BLaER1 (cell line): ENCODE results near the gene C22orf42.
"Not testable (repeated sequence)": the region's sequence is repeated elsewhere in the genome, so short reads cannot be mapped to it uniquely, and the experiment has no call there.

ENCODE experiments used
- H3K27ac ChIP-seq: shearing (Covaris generic); formaldehyde crosslinking; 2 replicates; pipeline ENCODE4 v1.8.1; 2022
- H3K27me3 ChIP-seq: shearing (Covaris generic); formaldehyde crosslinking; 2 replicates; pipeline ENCODE4 v1.8.1; 2022
- H3K36me3 ChIP-seq: shearing (Covaris generic); formaldehyde crosslinking; 2 replicates; pipeline ENCODE4 v1.8.1; 2022
- H3K4me1 ChIP-seq: shearing (Covaris generic); formaldehyde crosslinking; 2 replicates; pipeline ENCODE4 v1.8.1; 2022
- H3K4me2 ChIP-seq: shearing (Covaris generic); formaldehyde crosslinking; 2 replicates; pipeline ENCODE4 v1.8.1; 2022
- H3K4me3 ChIP-seq: shearing (Covaris generic); formaldehyde crosslinking; 2 replicates; pipeline ENCODE4 v1.8.1; 2022
- H3K9ac ChIP-seq: shearing (Covaris generic); formaldehyde crosslinking; 2 replicates; pipeline ENCODE4 v1.8.1; 2022
- H3K9me3 ChIP-seq: shearing (Covaris generic); formaldehyde crosslinking; 2 replicates; pipeline ENCODE4 v1.8.1; 2022
- H4K20me1 ChIP-seq: shearing (Covaris generic); formaldehyde crosslinking; 2 replicates; pipeline ENCODE4 v1.8.1; 2022
- Cebpa-rat ChIP-seq: shearing (Covaris generic); IDR thresholded peaks from 2 replicates; pipeline ENCODE4 v1.8.1; 2022

Gene C22orf42

DNA sequence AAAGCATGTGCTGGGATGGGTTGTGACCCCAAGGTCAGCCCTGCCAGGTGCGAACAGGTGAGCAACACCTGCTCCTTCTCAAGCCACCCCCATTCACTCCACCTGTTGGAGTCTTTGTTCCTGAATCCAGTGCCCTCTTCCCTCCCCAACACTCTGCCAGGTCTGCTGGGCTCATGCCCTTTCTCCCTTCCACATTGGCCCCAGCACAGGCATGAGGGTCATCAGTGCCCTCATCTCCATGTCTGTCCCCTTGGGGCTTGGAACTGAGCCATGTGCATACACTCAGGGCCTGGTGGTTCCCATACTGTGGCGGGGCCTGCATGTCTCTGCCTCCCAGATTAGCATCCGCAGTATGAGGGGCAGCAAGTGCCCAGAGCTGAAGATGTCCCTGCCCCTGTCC is 26.7 kb upstream of the C22orf42 start:
- H3K4me1 ChIP-seq = no peaks in the 10 kb centered on the region
- no peaks in the 10 kb centered on the region for H3K27me3 ChIP-seq
- no peaks in the 10 kb centered on the region for H3K9me3 ChIP-seq
- no peak overlapping the region for H3K9ac ChIP-seq
- H3K4me3 ChIP-seq = no peak overlapping the region
- no peak overlapping the region for H3K4me2 ChIP-seq
- H4K20me1 ChIP-seq = no peaks in the 10 kb centered on the region
- TF ChIP-seq Cebpa-rat = no peak
- H3K36me3 ChIP-seq = no peaks in the 10 kb centered on the region
- H3K27ac ChIP-seq = no peak overlapping the region

DNA sequence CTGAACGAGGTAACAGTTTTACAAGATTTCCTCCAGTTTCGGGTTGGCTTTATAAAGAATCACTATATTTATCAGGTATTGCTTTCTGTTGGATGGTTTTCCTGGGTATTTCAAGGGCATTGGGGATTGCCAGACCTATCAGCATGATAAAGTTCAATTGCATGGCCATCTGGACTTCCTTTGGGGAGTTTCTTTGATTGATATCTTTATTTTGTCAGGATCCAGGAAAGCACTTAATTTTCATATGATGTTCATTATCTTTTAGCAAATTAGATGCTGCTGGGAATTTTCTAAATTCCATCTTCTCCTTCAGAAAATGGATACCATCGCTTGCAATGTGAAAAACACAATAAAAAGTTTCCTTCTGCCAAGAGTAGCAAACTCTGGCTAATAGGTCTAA is 24.5 kb upstream of the C22orf42 start:
- no peak for TF ChIP-seq Cebpa-rat
- no peak overlapping the region for H3K27ac ChIP-seq
- H3K9me3 ChIP-seq = no peaks in the 10 kb centered on the region

DNA sequence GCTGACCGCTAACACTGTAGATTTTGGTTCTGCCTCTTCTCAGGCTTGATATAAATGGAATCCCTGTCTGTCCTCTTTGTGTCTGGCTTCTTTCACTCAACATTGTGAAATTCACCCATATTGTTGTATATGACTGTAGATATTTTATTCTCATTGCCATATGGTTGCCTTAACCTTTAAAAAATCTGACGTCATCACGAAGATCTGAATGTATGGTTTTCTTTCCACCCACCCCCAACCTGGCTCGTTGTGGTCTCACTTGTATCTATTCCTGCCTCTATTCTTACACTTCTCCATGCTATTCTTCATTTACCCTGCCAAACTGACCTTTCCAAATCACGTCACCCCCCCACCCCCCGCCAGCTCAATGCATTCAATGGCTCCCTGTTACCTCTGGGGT is 21.9 kb upstream of the C22orf42 start:
- no peak for TF ChIP-seq Cebpa-rat
- H4K20me1 ChIP-seq = no peaks in the 10 kb centered on the region
- no peak overlapping the region for H3K27ac ChIP-seq
- no peak overlapping the region for H3K9ac ChIP-seq
- H3K4me1 ChIP-seq = no peaks in the 10 kb centered on the region
- H3K4me3 ChIP-seq = no peak overlapping the region
- peaks cover 2% of the 10 kb centered on the region; the same call in 1 of the 2 replicates for H3K9me3 ChIP-seq
- H3K4me2 ChIP-seq = no peak overlapping the region
- no peaks in the 10 kb centered on the region for H3K27me3 ChIP-seq
- no peaks in the 10 kb centered on the region for H3K36me3 ChIP-seq

More for the DNA sequence above, 24.5 kb upstream of the C22orf42 start:
- no peak overlapping the region for H3K9ac ChIP-seq
- H4K20me1 ChIP-seq = no peaks in the 10 kb centered on the region
- no peaks in the 10 kb centered on the region for H3K27me3 ChIP-seq
- H3K4me1 ChIP-seq = no peaks in the 10 kb centered on the region
- H3K4me3 ChIP-seq = no peak overlapping the region
- no peak overlapping the region for H3K4me2 ChIP-seq
- H3K36me3 ChIP-seq = no peaks in the 10 kb centered on the region

DNA sequence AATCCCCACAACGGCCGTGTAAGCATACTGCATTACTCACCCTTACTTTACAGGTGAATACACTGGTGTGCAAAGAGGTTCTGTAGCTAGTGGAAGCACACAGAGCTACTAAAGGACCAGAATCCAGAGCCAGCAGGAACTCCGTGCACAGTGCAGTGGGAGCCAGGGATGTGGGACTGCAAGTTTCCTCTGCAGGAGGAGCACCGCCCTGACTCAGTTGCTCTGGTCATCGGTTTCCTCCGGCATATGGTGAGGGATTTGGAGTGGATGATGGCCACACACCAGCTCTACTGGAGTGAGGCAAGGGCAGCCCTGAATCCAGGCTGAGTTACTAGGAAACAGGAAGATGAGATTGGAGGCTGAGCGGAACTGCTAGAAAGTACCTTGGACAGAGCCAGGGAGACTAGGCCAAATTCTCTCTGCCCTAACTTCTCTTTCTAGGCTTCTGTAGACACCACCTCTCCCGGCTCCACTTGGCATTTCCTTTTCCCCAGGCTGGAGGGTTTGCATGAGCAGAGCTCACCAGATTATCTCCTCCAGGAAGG is 18.2 kb upstream of the C22orf42 start:
- H3K4me3 ChIP-seq = no peak overlapping the region
- H3K36me3 ChIP-seq = no peaks in the 10 kb centered on the region
- no peaks in the 10 kb centered on the region for H3K4me1 ChIP-seq
- H3K27me3 ChIP-seq = no peaks in the 10 kb centered on the region
- no peaks in the 10 kb centered on the region for H4K20me1 ChIP-seq
- no peak overlapping the region for H3K9ac ChIP-seq
- TF ChIP-seq Cebpa-rat = no peak
- peaks cover 5% of the 10 kb centered on the region; the same call in 1 of the 2 replicates for H3K9me3 ChIP-seq
- no peak overlapping the region for H3K4me2 ChIP-seq
- H3K27ac ChIP-seq = no peak overlapping the region

DNA sequence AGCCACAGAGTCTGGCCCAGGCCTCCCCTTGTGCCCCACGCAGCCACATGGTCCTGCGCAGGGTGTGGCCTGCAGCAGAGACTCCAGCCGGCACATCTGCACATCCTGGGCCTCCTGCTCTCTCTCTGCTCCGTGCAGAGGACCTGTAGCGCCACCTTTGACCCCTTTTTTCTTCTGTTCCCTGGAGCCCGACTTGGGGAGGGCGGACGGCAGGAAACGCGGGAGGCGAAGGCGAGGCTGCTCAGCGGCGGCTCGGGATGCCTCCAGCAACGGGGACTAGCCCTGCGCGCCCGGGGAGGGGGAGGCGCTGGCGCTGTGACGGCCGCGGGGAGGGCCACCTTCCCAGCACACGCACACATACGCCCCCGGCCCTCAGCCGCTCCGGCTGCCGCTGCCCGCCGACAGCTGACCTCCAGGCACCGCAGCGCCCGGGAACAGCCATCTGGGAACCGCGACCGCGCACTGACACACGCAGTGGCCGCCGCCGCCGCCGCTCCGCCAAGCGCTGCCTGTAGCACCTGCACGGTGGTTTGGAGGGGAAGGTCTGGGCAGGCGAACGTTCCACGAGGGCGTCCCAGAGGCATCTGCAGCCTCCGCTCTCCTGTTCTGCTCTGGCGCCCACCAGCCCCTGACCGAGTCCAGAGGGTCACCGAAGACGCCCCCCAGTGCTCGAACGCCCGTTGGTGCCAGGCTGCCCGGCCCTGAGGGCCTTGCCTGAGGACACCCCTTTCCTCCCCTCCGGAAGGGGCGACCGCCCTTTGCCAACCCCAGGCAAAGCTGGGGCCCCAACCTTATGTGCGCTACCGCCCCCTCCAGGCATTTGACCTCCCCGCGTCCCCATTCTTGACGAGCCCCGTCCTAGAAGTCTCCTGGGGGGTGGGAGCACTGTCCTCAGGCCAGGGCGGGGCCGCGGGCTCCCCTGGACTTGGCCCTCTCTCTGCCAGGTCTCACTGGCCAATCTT is 16.9 kb upstream of the C22orf42 start:
- H3K9ac ChIP-seq = no peak overlapping the region
- peaks cover 5% of the 10 kb centered on the region; the same call in 1 of the 2 replicates for H3K9me3 ChIP-seq
- H3K4me2 ChIP-seq = no peak overlapping the region
- H3K27ac ChIP-seq = no peak overlapping the region
- H4K20me1 ChIP-seq = no peaks in the 10 kb centered on the region
- no peaks in the 10 kb centered on the region for H3K27me3 ChIP-seq
- no peaks in the 10 kb centered on the region for H3K36me3 ChIP-seq
- no peaks in the 10 kb centered on the region for H3K4me1 ChIP-seq
- TF ChIP-seq Cebpa-rat = no peak
- no peak overlapping the region for H3K4me3 ChIP-seq

DNA sequence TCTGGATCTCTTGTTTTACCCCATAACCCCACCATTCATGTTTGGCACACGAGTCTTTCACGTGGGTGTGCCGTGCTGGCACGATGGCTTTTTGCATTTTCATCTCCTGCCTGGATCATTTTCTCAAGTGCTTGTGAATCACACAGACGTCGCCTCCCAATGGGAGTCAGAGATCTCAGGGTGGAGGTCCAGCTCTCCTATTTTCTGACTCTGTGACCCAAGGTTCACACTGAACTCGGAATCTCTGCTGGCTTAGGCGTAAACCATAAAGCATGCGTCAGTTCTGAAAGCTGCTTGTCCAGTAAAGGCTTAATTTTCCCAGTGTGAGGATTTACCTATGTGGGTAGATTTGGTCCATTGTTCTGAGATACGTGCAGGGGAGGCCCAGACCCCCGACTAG is 16.0 kb upstream of the C22orf42 start:
- Histone ChIP-seq H3K9me3 (peaks cover 5% of the 10 kb centered on the region; the same call in 1 of the 2 replicates), H3K4me2 (no peak overlapping the region), H3K4me3 (no peak overlapping the region), H3K9ac (no peak overlapping the region), H4K20me1 (no peaks in the 10 kb centered on the region), H3K4me1 (no peaks in the 10 kb centered on the region), H3K36me3 (no peaks in the 10 kb centered on the region), H3K27me3 (no peaks in the 10 kb centered on the region), H3K27ac (no peak overlapping the region)
- no peak for TF ChIP-seq Cebpa-rat

DNA sequence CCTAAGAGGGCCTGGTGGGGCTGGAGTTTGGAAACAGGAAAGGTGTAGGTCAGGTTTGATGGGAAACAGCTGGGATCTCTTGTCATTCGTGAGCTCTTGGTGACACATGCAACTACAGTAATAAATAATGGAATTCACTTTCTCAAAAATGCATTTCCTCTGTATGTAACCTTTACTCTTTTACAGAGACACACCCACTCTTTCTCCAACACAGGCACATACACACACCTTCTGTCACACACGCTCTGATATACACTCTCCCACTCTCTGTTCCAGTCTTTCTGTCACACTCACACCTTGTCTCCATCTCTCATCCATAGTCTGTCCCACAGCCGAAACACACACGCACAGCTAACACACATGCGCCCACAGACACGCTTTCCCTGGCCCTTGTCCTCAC is 6.6 kb upstream of the C22orf42 start:
- H3K27ac ChIP-seq = no peak overlapping the region
- no peak overlapping the region for H3K4me3 ChIP-seq
- no peak overlapping the region for H3K4me2 ChIP-seq
- H3K27me3 ChIP-seq = no peaks in the 10 kb centered on the region
- H3K36me3 ChIP-seq = no peaks in the 10 kb centered on the region
- no peaks in the 10 kb centered on the region for H3K4me1 ChIP-seq
- H3K9me3 ChIP-seq = no peaks in the 10 kb centered on the region
- no peaks in the 10 kb centered on the region for H4K20me1 ChIP-seq
- H3K9ac ChIP-seq = no peak overlapping the region
- no peak for TF ChIP-seq Cebpa-rat

DNA sequence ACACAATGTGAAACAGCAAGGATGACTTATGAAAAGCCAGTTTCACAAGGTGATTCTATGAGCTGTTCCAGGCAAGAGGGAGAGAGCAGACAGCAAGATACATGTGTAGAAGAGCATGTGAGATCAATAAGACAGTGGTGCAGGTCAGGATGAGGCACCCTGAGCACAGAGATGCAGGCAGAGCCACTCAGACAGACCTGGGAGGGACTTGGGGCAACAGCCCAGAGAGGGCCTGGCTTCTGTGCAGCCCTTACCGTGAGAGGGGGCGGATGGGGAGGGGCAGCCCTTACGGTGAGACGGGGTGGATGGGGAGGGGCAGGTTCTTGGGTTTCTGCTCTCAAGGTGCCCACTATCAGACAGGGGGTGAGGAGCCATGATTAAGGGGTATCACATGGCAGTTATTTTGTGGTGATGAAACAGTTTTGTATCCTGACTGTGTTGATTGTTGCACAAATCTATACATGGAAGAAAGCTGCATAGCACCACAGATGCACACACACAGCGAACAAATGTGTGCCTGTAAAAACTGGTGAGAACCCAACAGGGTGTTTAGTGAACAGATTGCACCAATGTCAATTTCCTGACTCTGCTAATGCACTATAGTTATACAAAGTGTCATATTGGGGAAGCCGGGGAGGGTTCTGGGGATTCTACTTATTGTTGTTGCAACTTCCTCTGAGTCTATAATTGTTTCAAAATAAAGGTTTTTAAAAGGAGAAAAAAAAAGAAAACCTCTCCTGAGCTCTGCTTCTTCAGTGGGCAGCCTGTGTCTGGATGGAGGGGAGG is 5.2 kb upstream of the C22orf42 start:
- Histone ChIP-seq H3K4me1 (no peaks in the 10 kb centered on the region), H4K20me1 (no peaks in the 10 kb centered on the region), H3K4me2 (no peak overlapping the region), H3K27ac (no peak overlapping the region), H3K4me3 (no peak overlapping the region), H3K27me3 (no peaks in the 10 kb centered on the region), H3K9me3 (no peaks in the 10 kb centered on the region), H3K9ac (no peak overlapping the region), H3K36me3 (no peaks in the 10 kb centered on the region)
- TF ChIP-seq Cebpa-rat = no peak

DNA sequence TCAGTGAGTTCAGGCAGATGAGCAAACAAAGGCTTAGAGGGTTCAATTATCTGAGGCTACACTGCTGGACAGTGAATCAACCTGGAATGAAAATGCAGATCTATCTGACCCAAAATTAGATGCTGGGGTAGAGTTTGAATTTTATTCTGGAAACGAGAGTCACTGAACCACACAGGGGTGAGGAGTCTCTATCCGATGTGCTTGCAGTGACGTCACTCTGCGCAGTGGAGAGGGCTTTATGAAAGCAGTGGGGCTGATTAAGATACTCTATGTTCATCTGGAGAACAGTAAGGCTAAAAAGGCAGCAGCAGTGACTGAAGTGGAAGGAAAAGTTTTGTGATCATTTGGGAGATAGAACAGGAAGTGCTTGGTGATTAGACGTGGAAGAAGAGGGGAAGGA is 1.3 kb upstream of the C22orf42 start:
- H3K36me3 ChIP-seq, H4K20me1 ChIP-seq, H3K4me3 ChIP-seq, H3K4me1 ChIP-seq, H3K9me3 ChIP-seq, H3K4me2 ChIP-seq, H3K27ac ChIP-seq, H3K9ac ChIP-seq, H3K27me3 ChIP-seq: not testable (repeated sequence)

DNA sequence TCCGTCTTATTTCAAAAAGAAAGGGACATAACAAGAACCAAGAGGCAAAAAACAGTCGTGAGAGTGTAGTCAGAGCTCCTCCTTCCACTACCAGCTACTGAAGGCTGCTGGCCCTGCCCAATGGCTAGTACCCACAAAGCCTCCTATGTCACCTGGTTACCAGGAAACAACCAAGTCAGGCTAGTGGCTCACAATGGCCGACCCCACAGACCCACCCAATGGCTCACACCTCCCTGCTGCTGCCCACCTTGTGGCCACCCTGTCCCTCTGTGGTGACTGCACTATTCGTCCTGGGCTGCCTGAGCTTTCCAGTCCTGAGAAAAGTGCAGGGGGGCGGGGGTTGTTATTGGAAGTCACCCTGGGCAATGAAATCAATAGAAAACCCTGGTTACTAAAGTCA is 1.5 kb downstream of the C22orf42 start:
- H3K4me3 ChIP-seq, H3K36me3 ChIP-seq, H3K9me3 ChIP-seq, H4K20me1 ChIP-seq, H3K9ac ChIP-seq, H3K4me1 ChIP-seq, H3K27ac ChIP-seq, H3K27me3 ChIP-seq, H3K4me2 ChIP-seq: not testable (repeated sequence)

DNA sequence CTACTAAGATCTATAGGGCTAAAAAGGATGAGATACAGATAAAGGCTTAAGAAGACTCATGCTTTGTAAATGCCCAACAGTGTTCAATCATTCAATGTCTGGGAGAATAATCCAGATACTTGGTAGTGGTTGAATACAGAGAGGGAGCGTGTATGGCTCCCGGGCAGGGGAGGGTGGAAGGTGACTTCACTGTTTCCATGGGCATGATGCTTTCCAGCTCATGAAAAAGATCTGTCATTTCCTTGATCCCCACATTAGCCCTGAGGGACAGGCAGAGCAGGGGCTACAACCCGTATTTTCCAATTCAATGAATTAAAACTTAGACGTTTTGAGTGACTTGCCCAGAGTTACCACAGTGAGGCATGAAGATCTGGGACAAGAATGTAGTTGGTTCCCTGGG is 4.4 kb downstream of the C22orf42 start:
- H3K4me1 ChIP-seq, H3K9ac ChIP-seq, H3K4me2 ChIP-seq, H4K20me1 ChIP-seq, H3K27ac ChIP-seq, H3K36me3 ChIP-seq, H3K27me3 ChIP-seq, H3K4me3 ChIP-seq, H3K9me3 ChIP-seq: not testable (repeated sequence)

DNA sequence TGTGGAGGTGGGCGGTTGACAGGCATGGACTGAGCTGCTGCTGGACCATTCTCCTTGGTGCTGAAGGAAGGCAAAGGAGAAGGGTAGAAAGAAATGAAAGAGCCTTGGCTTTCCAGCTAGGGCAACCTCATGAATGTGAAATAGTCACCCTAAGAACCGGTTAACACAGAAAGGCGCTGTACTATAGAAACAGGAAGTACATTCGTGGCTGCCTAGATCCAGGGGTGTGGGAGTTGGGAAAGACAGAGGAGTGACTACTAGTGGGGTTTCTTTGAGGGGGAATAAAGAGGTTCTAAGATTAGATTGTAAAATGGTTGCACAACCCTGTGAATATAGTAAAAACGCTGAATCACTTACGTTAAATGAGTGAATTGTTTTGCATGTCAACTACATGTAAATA is 7.5 kb downstream of the C22orf42 start:
- H3K4me1 ChIP-seq, H3K36me3 ChIP-seq, H3K27ac ChIP-seq, H3K27me3 ChIP-seq, H3K4me3 ChIP-seq, H4K20me1 ChIP-seq, H3K9me3 ChIP-seq, H3K9ac ChIP-seq, H3K4me2 ChIP-seq: not testable (repeated sequence)

DNA sequence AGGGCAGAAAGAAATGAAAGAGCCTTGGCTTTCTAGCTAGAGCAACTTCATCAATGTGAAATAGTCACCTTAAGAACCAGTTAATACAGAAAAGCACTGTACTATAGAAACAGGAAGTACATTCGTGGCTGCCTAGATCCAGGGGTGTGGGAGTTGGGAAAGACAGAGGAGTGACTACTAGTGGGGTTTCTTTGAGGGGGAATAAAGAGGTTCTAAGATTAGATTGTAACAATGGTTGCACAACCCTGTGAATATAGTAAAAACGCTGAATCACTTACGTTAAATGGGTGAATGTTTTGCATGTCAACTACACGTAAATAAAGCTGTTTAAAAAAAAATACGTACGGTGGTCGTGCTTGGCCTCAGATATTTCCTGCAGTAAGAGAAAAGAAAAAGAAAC is 8.5 kb downstream of the C22orf42 start:
- not testable (repeated sequence) for H3K36me3 ChIP-seq, H3K9me3 ChIP-seq, H3K27ac ChIP-seq, H3K4me3 ChIP-seq, H3K4me1 ChIP-seq, H3K4me2 ChIP-seq, H4K20me1 ChIP-seq, H3K27me3 ChIP-seq, H3K9ac ChIP-seq

DNA sequence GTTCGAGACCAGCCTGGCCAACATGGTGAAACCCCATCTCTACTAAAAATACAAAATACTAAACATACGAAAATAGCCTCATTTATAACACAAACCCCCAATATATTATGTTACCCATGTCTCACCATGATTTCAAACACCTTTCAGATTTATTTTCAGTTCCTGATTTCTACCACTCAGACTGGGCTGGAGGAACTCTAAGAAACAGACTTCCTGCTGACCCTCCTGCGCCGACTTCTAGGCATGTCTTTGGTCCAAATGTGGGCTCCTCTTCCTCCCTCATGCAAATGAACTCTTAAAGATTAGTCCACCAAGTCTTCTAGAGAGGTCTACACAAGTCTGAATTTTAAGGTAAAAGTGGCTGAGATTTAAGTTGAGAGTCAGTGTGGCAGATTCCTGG is 10.7 kb downstream of the C22orf42 start:
- not testable (repeated sequence) for H3K9ac ChIP-seq, H3K27me3 ChIP-seq, H3K36me3 ChIP-seq

More for the DNA sequence above, 10.7 kb downstream of the C22orf42 start:
- H3K4me2 ChIP-seq, H3K9me3 ChIP-seq, H3K4me3 ChIP-seq, H3K4me1 ChIP-seq, H4K20me1 ChIP-seq, H3K27ac ChIP-seq: not testable (repeated sequence)
